HEK293T (cell line): ENCODE measurements around the gene ENKD1.
"Not testable (repeated sequence)": the region's sequence is repeated elsewhere in the genome, so short reads cannot be mapped to it uniquely, and the experiment has no call there.

ENCODE experiments used
- CTCF ChIA-PET: fragments of 350-600 bp; formaldehyde crosslinking; extraction: SDS; loops from one replicate; lab custom pipeline; 2021; ENCODE audit warnings: antibody characterized with exemption, inconsistent platforms; lab: Yijun Ruan, JAX
- POLR2A ChIA-PET: fragments of 350-600 bp; formaldehyde crosslinking; extraction: SDS; loops from one replicate; lab custom pipeline; 2020; ENCODE audit warnings: antibody characterized with exemption, inconsistent platforms; lab: Yijun Ruan, JAX
- DNase-seq: peaks from one replicate; pipeline ENCODE4 v3.0.0; 2012; ENCODE audit warnings: mixed read lengths; ENCODE audit errors: extremely low spot score
- ARNT ChIP-seq: fragments of 450-650 bp; IDR thresholded peaks from 2 replicates; pipeline ENCODE4 v1.6.1; 2017; ENCODE audit warnings: mild to moderate bottlenecking
- BHLHE40 ChIP-seq: fragments of 450-650 bp; IDR thresholded peaks from 2 replicates; pipeline ENCODE4 v1.6.1; 2016; ENCODE audit warnings: mild to moderate bottlenecking, moderate library complexity, borderline replicate concordance
- CTBP1 ChIP-seq: fragments of 450-650 bp; IDR thresholded peaks from 2 replicates; pipeline ENCODE4 v1.6.1; 2016; ENCODE audit warnings: borderline replicate concordance
- ELF4 ChIP-seq: fragments of 450-650 bp; IDR thresholded peaks from 2 replicates; pipeline ENCODE4 v1.6.1; 2017; ENCODE audit warnings: antibody characterized with exemption
- FOXA1 ChIP-seq: fragments of 450-650 bp; IDR thresholded peaks from 2 replicates; pipeline ENCODE4 v1.6.1; 2016; ENCODE audit warnings: mild to moderate bottlenecking
- FOXK2 ChIP-seq: fragments of 450-650 bp; IDR thresholded peaks from 2 replicates; pipeline ENCODE4 v1.6.1; 2016; ENCODE audit warnings: mild to moderate bottlenecking
- FOXM1 ChIP-seq: fragments of 450-650 bp; IDR thresholded peaks from 2 replicates; pipeline ENCODE4 v1.6.1; 2017; ENCODE audit warnings: mild to moderate bottlenecking, borderline replicate concordance
- HDGF ChIP-seq: fragments of 450-650 bp; IDR thresholded peaks from 2 replicates; pipeline ENCODE4 v1.6.1; 2017; ENCODE audit warnings: antibody characterized with exemption, borderline replicate concordance
- L3MBTL2 ChIP-seq: fragments of 450-650 bp; conservative IDR thresholded peaks from 2 replicates; pipeline ENCODE4 v1.6.1; 2016; ENCODE audit warnings: mild to moderate bottlenecking
- LEF1 ChIP-seq: fragments of 450-650 bp; IDR thresholded peaks from 2 replicates; pipeline ENCODE4 v1.6.1; 2017; ENCODE audit warnings: mild to moderate bottlenecking, borderline replicate concordance
- NFRKB ChIP-seq: fragments of 450-650 bp; IDR thresholded peaks from 2 replicates; pipeline ENCODE4 v1.6.1; 2016; ENCODE audit warnings: mild to moderate bottlenecking, moderate library complexity
- SP1 ChIP-seq: fragments of 450-650 bp; IDR thresholded peaks from 2 replicates; pipeline ENCODE4 v1.6.1; 2017
- SUZ12 ChIP-seq: fragments of 450-650 bp; IDR thresholded peaks from 2 replicates; pipeline ENCODE4 v1.6.1; 2016; ENCODE audit warnings: mild to moderate bottlenecking
- TARDBP ChIP-seq: fragments of 450-650 bp; IDR thresholded peaks from 2 replicates; pipeline ENCODE4 v1.6.1; 2016
- ZNF384 ChIP-seq: fragments of 450-650 bp; IDR thresholded peaks from 2 replicates; pipeline ENCODE4 v1.6.1; 2016
- TF ChIP-seq, protein P1 (sequence below): fragments of 450-650 bp; IDR thresholded peaks from 2 replicates; pipeline ENCODE4 v1.6.1; 2016

ENKD1 gene

GRCh38 chr16:67702130-67702529 is 35.6 kb upstream of the ENKD1 start:
- ChIA-PET POLR2A (no interaction called here), CTCF (interaction anchor here (0.6 kb wide), 1 partner anchor 643 kb away, joined by 11 read pairs; no protein-coding TSS in a partner anchor)
- TF ChIP-seq SP1 (no peak), ARNT (no peak), FOXA1 (no peak), CTBP1 (no peak)
- TF ChIP-seq, protein P1, sequence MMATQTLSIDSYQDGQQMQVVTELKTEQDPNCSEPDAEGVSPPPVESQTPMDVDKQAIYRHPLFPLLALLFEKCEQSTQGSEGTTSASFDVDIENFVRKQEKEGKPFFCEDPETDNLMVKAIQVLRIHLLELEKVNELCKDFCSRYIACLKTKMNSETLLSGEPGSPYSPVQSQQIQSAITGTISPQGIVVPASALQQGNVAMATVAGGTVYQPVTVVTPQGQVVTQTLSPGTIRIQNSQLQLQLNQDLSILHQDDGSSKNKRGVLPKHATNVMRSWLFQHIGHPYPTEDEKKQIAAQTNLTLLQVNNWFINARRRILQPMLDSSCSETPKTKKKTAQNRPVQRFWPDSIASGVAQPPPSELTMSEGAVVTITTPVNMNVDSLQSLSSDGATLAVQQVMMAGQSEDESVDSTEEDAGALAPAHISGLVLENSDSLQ = no peak
- no peak for DNase-seq

- CTCF ChIA-PET = no interaction called here
- no peak for DNase-seq
- POLR2A ChIA-PET = no interaction called here
- no peak for TF ChIP-seq BHLHE40
- no peak for TF ChIP-seq SUZ12
- no peak for TF ChIP-seq LEF1
- no peak for TF ChIP-seq CTBP1
- no peak for TF ChIP-seq FOXM1
- no peak for TF ChIP-seq ARNT
- no peak for TF ChIP-seq TARDBP
- no peak for TF ChIP-seq HDGF
- TF ChIP-seq ELF4 = no peak
- no peak for TF ChIP-seq NFRKB
- TF ChIP-seq FOXA1 = no peak
- no peak for TF ChIP-seq FOXK2
- no peak for TF ChIP-seq L3MBTL2
- TF ChIP-seq SP1 = no peak
- no peak for TF ChIP-seq ZNF384
Observed at GRCh38 chr16:67701420-67701819, 34.9 kb upstream of the ENKD1 start.

DNA sequence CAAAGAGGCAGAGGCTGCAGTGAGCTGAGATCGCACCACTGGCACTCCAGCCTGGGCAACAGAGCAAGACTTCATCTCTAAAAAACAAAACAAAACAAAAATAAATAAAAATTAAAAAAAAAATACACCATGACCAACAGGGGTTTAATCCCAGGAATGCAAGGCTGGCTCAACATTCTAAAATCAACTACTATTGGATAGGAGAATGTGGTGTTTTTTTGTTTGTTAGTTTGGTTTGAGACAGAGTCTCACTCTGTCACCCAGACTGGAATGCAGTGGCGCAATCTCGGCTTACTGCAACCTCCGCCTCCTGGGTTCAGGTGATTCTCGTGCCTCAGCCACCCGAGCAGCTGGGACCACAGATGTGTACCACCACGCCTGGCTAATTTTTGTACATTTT is 32.7 kb upstream of the ENKD1 start:
- ChIA-PET POLR2A (no interaction called here), CTCF (no interaction called here)
- TF ChIP-seq FOXK2 = no peak
- no peak for TF ChIP-seq TARDBP
- no peak for TF ChIP-seq CTBP1
- TF ChIP-seq, protein P1 = no peak
- TF ChIP-seq HDGF = no peak
- TF ChIP-seq SUZ12 = no peak
- no peak for TF ChIP-seq L3MBTL2
- TF ChIP-seq LEF1 = no peak
- no peak for TF ChIP-seq FOXM1
- no peak for TF ChIP-seq BHLHE40
- DNase-seq = no peak

GRCh38 chr16:67697422-67698185 is 31.1 kb upstream of the ENKD1 start:
- DNase-seq = no peak
- ChIA-PET POLR2A (no interaction called here), CTCF (no interaction called here)
- TF ChIP-seq ZNF384 = no peak
- no peak for TF ChIP-seq NFRKB
- TF ChIP-seq CTBP1 = no peak
- no peak for TF ChIP-seq ARNT
- no peak for TF ChIP-seq LEF1
- TF ChIP-seq FOXM1 = no peak
- TF ChIP-seq TARDBP = no peak
- TF ChIP-seq BHLHE40 = no peak
- TF ChIP-seq ELF4 = no peak
- no peak for TF ChIP-seq HDGF
- no peak for TF ChIP-seq SP1
- TF ChIP-seq L3MBTL2 = no peak
- TF ChIP-seq, protein P1 = no peak
- TF ChIP-seq FOXK2 = no peak
- TF ChIP-seq SUZ12 = no peak

- ChIA-PET POLR2A (interaction anchor here (1.1 kb wide), 1 partner anchor 25 kb away, joined by 3 read pairs; no protein-coding TSS in a partner anchor), CTCF (interaction anchor here (1.3 kb wide), 1 partner anchor 122 kb away, joined by 4 read pairs; no protein-coding TSS in a partner anchor)
- TF ChIP-seq HDGF = no peak
- no peak for TF ChIP-seq LEF1
- TF ChIP-seq SP1 = no peak
- TF ChIP-seq BHLHE40 = no peak
- TF ChIP-seq, protein P1 = no peak
- TF ChIP-seq FOXA1 = no peak
- TF ChIP-seq FOXK2 = no peak
- no peak for TF ChIP-seq ZNF384
- no peak for TF ChIP-seq CTBP1
- no peak for TF ChIP-seq TARDBP
- no peak for TF ChIP-seq NFRKB
- TF ChIP-seq L3MBTL2 = no peak
- TF ChIP-seq SUZ12 = no peak
- no peak for TF ChIP-seq ELF4
- no peak for TF ChIP-seq ARNT
- TF ChIP-seq FOXM1 = no peak
- no peak for DNase-seq
Observed at GRCh38 chr16:67694611-67695010, 28.1 kb upstream of the ENKD1 start.

GRCh38 chr16:67693517-67694285 is 27.2 kb upstream of the ENKD1 start:
- ChIA-PET POLR2A (interaction anchor here (1.1 kb wide), 1 partner anchor 26 kb away, joined by 3 read pairs; no protein-coding TSS in a partner anchor), CTCF (interaction anchor here (0.7 kb wide), 1 partner anchor 15 kb away, joined by 3 read pairs; no protein-coding TSS in a partner anchor)
- DNase-seq = not testable (repeated sequence)
